ENCODE data around the gene TRPC4AP. TPM values are rescaled to one million over a fixed set of nuclear protein-coding genes. Genes with fewer than 3 reads are reported as not detected.
A peak's percentile ranks its signal among the peaks of the same experiment; 100 is the strongest.

TRPC4AP gene
- total RNA-seq, 1 donor, result 98.8 TPM

DNA sequence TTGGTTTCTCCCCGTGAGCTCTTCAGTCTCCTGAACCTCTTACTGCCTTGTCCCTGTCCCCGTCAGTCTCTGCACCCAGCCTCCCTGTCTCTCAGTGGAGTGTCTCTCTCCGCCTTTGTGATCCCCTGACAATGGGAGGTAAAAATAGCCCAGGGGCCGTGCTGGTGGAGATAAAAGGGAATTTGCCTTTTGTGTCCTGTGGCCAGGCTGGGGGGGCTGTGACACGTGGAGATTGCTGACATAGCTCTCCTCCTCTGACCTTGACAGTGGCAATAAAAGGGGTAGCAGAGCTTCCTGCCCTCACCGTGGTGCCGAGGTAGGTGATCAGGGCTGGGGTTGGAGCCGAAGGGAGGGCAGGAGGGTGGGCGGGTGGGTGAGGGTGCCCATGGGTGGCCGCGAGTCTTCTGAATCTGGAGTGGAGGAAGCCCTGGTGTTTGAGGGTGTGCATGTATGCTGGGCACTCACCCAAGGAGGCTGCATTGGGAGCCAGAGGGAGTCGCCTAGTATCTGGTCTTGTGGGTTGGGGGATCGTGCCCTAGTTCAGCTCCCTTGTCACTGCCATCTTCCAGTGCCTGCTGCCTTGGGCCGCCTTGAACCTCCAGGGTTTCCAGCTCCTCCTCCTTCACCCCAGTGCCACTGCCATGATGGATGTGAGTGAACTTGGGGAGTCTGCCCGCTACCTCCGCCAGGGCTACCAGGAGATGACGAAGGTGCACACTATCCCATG lies 115.1 kb downstream of the TRPC4AP start:
- Histone ChIP-seq H3K36me3 (ENCODE audit: insufficient read depth, low read length) (no peaks in the 10 kb centered on the region), H3K79me2 (ENCODE audit: insufficient read depth, low read length) (no peaks in the 10 kb centered on the region), H3K4me1 (ENCODE audit: insufficient read depth, low read length) (no peaks in the 10 kb centered on the region), H3K4me3 (ENCODE audit: insufficient read depth, low read length) (no peak overlapping the region), H3K9me3 (ENCODE audit: low read depth, low read length) (no peaks in the 10 kb centered on the region), H3K4me2 (ENCODE audit: insufficient read depth, low read length) (no peak overlapping the region), H3K27ac (ENCODE audit: low read depth, low read length) (no peak overlapping the region), H3K27me3 (ENCODE audit: insufficient read depth, low read length) (peaks cover 14% of the 10 kb centered on the region), H4K20me1 (ENCODE audit: insufficient read depth, low read length) (no peaks in the 10 kb centered on the region), H2AFZ (ENCODE audit: low read length) (no peak overlapping the region)
- DNase-seq (ENCODE audit: insufficient read length, low spot score, missing footprints), result peak; percentile 60
- TF ChIP-seq, protein P1, sequence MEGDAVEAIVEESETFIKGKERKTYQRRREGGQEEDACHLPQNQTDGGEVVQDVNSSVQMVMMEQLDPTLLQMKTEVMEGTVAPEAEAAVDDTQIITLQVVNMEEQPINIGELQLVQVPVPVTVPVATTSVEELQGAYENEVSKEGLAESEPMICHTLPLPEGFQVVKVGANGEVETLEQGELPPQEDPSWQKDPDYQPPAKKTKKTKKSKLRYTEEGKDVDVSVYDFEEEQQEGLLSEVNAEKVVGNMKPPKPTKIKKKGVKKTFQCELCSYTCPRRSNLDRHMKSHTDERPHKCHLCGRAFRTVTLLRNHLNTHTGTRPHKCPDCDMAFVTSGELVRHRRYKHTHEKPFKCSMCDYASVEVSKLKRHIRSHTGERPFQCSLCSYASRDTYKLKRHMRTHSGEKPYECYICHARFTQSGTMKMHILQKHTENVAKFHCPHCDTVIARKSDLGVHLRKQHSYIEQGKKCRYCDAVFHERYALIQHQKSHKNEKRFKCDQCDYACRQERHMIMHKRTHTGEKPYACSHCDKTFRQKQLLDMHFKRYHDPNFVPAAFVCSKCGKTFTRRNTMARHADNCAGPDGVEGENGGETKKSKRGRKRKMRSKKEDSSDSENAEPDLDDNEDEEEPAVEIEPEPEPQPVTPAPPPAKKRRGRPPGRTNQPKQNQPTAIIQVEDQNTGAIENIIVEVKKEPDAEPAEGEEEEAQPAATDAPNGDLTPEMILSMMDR (IDR thresholded peaks at IDR 0.05; ENCODE audit: extremely low read depth, low read depth, low read length), result no peak

DNA sequence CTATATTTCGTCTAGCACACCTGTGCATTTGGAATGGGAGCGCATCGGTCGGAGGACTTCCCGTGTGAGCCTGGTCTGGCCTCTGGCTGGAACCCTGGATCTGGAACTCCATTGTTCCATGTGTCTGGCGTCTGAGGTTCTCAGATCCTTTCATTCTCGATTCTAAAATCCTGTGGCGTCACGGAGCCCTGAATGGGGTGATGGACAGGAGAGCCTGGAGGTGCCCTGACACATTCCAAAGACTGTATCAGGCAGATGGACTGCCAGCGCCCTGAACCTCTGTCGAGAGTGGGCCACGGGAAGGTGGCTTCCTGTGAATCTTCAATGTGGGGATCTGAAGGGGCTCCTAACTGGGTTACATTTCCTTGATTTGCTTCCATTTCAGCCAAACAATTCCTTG lies 116.3 kb downstream of the TRPC4AP start:
- Histone ChIP-seq H3K4me3 (ENCODE audit: insufficient read depth, low read length) (no peak overlapping the region), H3K79me2 (ENCODE audit: insufficient read depth, low read length) (no peaks in the 10 kb centered on the region), H3K4me1 (ENCODE audit: insufficient read depth, low read length) (no peaks in the 10 kb centered on the region), H3K27me3 (ENCODE audit: insufficient read depth, low read length) (peaks cover 12% of the 10 kb centered on the region), H4K20me1 (ENCODE audit: insufficient read depth, low read length) (no peaks in the 10 kb centered on the region), H2AFZ (ENCODE audit: low read length) (no peak overlapping the region), H3K4me2 (ENCODE audit: insufficient read depth, low read length) (no peak overlapping the region), H3K27ac (ENCODE audit: low read depth, low read length) (no peak overlapping the region), H3K36me3 (ENCODE audit: insufficient read depth, low read length) (no peaks in the 10 kb centered on the region), H3K9me3 (ENCODE audit: low read depth, low read length) (no peaks in the 10 kb centered on the region)
- DNase-seq (ENCODE audit: insufficient read length, low spot score, missing footprints), result peak; percentile 39
- TF ChIP-seq, protein P1 (IDR thresholded peaks at IDR 0.05; ENCODE audit: extremely low read depth, low read depth, low read length), result no peak

DNA sequence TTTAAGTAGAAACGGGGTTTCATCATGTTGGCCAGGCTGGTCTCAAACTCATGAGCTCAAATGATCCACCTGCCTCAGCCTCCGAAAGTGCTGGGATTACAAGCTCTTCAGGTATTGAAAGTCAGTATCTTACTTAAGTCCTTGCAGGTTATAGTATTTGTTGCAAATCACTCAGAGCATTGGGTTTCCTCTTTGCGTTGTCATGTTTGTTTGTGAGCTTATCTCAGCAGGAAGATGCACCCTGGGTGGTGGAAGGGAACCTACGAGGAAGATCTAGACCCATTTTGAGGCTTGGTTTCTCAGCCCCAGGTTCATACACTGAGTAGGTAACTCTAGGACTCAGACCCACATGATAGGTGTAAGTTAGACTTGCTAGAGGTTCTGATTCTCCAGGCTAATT lies 118.4 kb downstream of the TRPC4AP start:
- no peak overlapping the region for H3K27ac ChIP-seq (ENCODE audit: low read depth, low read length)
- H3K27me3 ChIP-seq (ENCODE audit: insufficient read depth, low read length), result peaks cover 12% of the 10 kb centered on the region
- DNase-seq (ENCODE audit: insufficient read length, low spot score, missing footprints), result no peak
- no peaks in the 10 kb centered on the region for H3K4me1 ChIP-seq (ENCODE audit: insufficient read depth, low read length)
- no peak overlapping the region for H3K4me3 ChIP-seq (ENCODE audit: insufficient read depth, low read length)
- no peaks in the 10 kb centered on the region for H4K20me1 ChIP-seq (ENCODE audit: insufficient read depth, low read length)
- H3K9me3 ChIP-seq (ENCODE audit: low read depth, low read length), result no peaks in the 10 kb centered on the region
- no peaks in the 10 kb centered on the region for H3K79me2 ChIP-seq (ENCODE audit: insufficient read depth, low read length)
- no peak overlapping the region for H3K4me2 ChIP-seq (ENCODE audit: insufficient read depth, low read length)
- TF ChIP-seq, protein P1 (IDR thresholded peaks at IDR 0.05; ENCODE audit: extremely low read depth, low read depth, low read length), result no peak
- no peak overlapping the region for H2AFZ ChIP-seq (ENCODE audit: low read length)
- no peaks in the 10 kb centered on the region for H3K36me3 ChIP-seq (ENCODE audit: insufficient read depth, low read length)

DNA sequence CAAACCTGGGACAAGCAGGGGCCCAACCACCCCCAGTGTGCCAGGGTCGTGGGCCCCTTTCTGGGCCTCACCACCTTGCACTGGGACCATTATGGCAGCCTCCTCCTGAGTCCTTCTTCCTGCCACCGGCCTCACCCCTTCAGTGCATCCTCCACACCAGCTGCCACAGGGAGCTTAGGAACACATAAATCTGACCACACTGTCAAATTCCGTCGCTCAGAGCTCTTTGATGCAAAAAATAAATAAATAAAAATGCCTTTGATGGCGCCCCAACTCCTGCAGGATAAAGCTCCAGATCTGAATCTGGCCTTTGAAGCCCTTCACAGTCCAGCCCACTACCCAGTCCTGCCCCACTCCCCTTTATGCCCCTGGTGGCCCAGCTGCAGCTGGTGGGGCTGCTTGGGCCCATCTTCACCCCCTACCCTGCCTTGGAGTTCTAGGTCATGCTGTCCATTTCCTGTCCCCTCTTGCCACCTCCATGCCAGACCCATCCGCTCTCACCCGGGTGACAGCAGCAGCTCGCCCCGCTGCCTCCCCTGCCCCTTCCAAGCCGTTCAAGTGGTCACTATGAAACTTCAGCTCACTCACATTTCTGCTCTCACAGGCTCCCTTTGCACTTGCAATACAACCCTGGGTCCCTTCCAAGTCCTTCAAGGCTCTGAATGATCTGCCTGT lies 120.9 kb downstream of the TRPC4AP start:
- Histone ChIP-seq H4K20me1 (ENCODE audit: insufficient read depth, low read length) (no peaks in the 10 kb centered on the region), H3K27ac (ENCODE audit: low read depth, low read length) (no peak overlapping the region), H3K4me3 (ENCODE audit: insufficient read depth, low read length) (no peak overlapping the region), H3K9me3 (ENCODE audit: low read depth, low read length) (no peaks in the 10 kb centered on the region), H3K27me3 (ENCODE audit: insufficient read depth, low read length) (peaks cover 8% of the 10 kb centered on the region), H3K79me2 (ENCODE audit: insufficient read depth, low read length) (no peaks in the 10 kb centered on the region), H3K36me3 (ENCODE audit: insufficient read depth, low read length) (no peaks in the 10 kb centered on the region), H3K4me1 (ENCODE audit: insufficient read depth, low read length) (no peaks in the 10 kb centered on the region), H3K4me2 (ENCODE audit: insufficient read depth, low read length) (no peak overlapping the region), H2AFZ (ENCODE audit: low read length) (no peak overlapping the region)
- TF ChIP-seq, protein P1 (IDR thresholded peaks at IDR 0.05; ENCODE audit: extremely low read depth, low read depth, low read length), result no peak
- peak; percentile 32 for DNase-seq (ENCODE audit: insufficient read length, low spot score, missing footprints)

Measured in osteoblast (primary cell).